HepG2 (cell line): ENCODE measurements around the gene ZBTB7A. TPM values are rescaled to one million over a fixed set of nuclear protein-coding genes. Genes with fewer than 3 reads are reported as not detected.

Experiments
- BRD4 ChIP-seq: sonication (generic); formaldehyde crosslinking; IDR thresholded peaks from 2 replicates; pipeline ENCODE4 v1.4.0; 2020; ENCODE audit warnings: missing genetic modification reagents
- DR1 ChIP-seq: sonication (generic); formaldehyde crosslinking; IDR thresholded peaks from 2 replicates; pipeline ENCODE4 v1.8.0; 2021; ENCODE audit warnings: mild to moderate bottlenecking, missing genetic modification reagents, inconsistent platforms
- EHMT2 ChIP-seq: fragments of 200-600 bp; sonication (generic); IDR thresholded peaks from 2 replicates; pipeline ENCODE4 v1.7.0; 2017; ENCODE audit warnings: antibody characterized with exemption, low read depth, low read length, borderline replicate concordance
- ETV5 ChIP-seq: IDR thresholded peaks from 2 replicates; pipeline ENCODE4 v1.6.1; 2018; ENCODE audit warnings: missing biosample characterization, missing genetic modification reagents, inconsistent platforms, borderline replicate concordance
- HBP1 ChIP-seq: IDR thresholded peaks from 2 replicates; pipeline ENCODE4 v1.6.1; 2016; ENCODE audit warnings: low read depth, control low read depth
- HMGXB3 ChIP-seq: sonication (generic); formaldehyde crosslinking; IDR thresholded peaks from 2 replicates; pipeline ENCODE4 v1.4.0; 2020; ENCODE audit warnings: missing genetic modification reagents, borderline replicate concordance
- HNRNPUL1 ChIP-seq: fragments of 200-400 bp; formaldehyde crosslinking; IDR thresholded peaks from 2 replicates; pipeline ENCODE4 v1.6.1; 2017; ENCODE audit warnings: low read depth, mild to moderate bottlenecking, low read length, moderate library complexity
- MTA1 ChIP-seq: sonication (generic); formaldehyde crosslinking; IDR thresholded peaks from 2 replicates; pipeline ENCODE4 v1.4.0; 2020; ENCODE audit warnings: missing genetic modification reagents, mild to moderate bottlenecking, borderline replicate concordance
- MXD1 ChIP-seq: sonication (generic); formaldehyde crosslinking; IDR thresholded peaks from 2 replicates; pipeline ENCODE4 v1.4.0; 2020; ENCODE audit warnings: mild to moderate bottlenecking, missing genetic modification reagents
- NR2F1 ChIP-seq, 2 experiments: fragments of 450-650 bp in 1 of 2; formaldehyde crosslinking in 1 of 2; IDR thresholded peaks; 2 replicates each; pipeline versions ENCODE4 v1.5.0 to v1.6.1; 2016 to 2020; ENCODE audit warnings: mild to moderate bottlenecking in 1 of 2, missing compliant biosample characterization in 1 of 2, missing genetic modification reagents in 1 of 2, moderate library complexity in 1 of 2
- PHF8 ChIP-seq: sonication (generic); formaldehyde crosslinking; IDR thresholded peaks from 2 replicates; pipeline ENCODE4 v1.5.0; 2020; ENCODE audit warnings: missing genetic modification reagents
- SMYD3 ChIP-seq: sonication (generic); formaldehyde crosslinking; IDR thresholded peaks from 2 replicates; pipeline ENCODE4 v1.8.1; 2023; ENCODE audit warnings: mild to moderate bottlenecking, missing genetic modification reagents
- SRF ChIP-seq: IDR thresholded peaks from 2 replicates; pipeline ENCODE4 v1.6.1; 2011; ENCODE audit warnings: mild to moderate bottlenecking, low read depth, low read length, moderate library complexity
- TBX3 ChIP-seq: fragments of 450-650 bp; IDR thresholded peaks from 2 replicates; pipeline ENCODE4 v1.6.1; 2017; ENCODE audit warnings: antibody characterized with exemption, mild to moderate bottlenecking, inconsistent platforms, borderline replicate concordance
- TCF7L2 ChIP-seq: IDR thresholded peaks from 2 replicates; pipeline ENCODE4 v1.6.1; 2011; ENCODE audit warnings: mild to moderate bottlenecking, low read depth, low read length, moderate library complexity
- ZBTB8A ChIP-seq: sonication (generic); formaldehyde crosslinking; IDR thresholded peaks from 2 replicates; pipeline ENCODE4 v1.4.0; 2020; ENCODE audit warnings: mild to moderate bottlenecking, low read depth, missing genetic modification reagents, borderline replicate concordance
- ZNF17 ChIP-seq: sonication (generic); formaldehyde crosslinking; IDR thresholded peaks from 2 replicates; pipeline ENCODE4 v1.5.0; 2020; ENCODE audit warnings: mild to moderate bottlenecking, missing genetic modification reagents
- ZNF225 ChIP-seq: sonication (generic); formaldehyde crosslinking; IDR thresholded peaks from 2 replicates; pipeline ENCODE4 v1.4.0; 2020; ENCODE audit warnings: mild to moderate bottlenecking, missing genetic modification reagents
- ZNF460 ChIP-seq: sonication (generic); formaldehyde crosslinking; IDR thresholded peaks from 2 replicates; pipeline ENCODE4 v1.5.1; 2020; ENCODE audit warnings: missing genetic modification reagents, mild to moderate bottlenecking, borderline replicate concordance
- ZNF747 ChIP-seq: sonication (generic); formaldehyde crosslinking; IDR thresholded peaks from 2 replicates; pipeline ENCODE4 v1.8.1; 2023; ENCODE audit warnings: missing genetic modification reagents, mild to moderate bottlenecking, borderline replicate concordance
- ZNF770 ChIP-seq: sonication (generic); formaldehyde crosslinking; IDR thresholded peaks from 2 replicates; pipeline ENCODE4 v1.5.0; 2020; ENCODE audit warnings: mild to moderate bottlenecking, missing genetic modification reagents
- polyA plus RNA-seq, 8 experiments: library from polyadenylated mRNA; depleted of rRNA in 3 of 8; stranded (reverse) in 7 of 8; unstranded in 1 of 8; fragments of >200 nt; fragmentation: Illumina TruSeq in 4 of 8; extraction: Trizol in 4 of 8; gene quantifications; 2 replicates each; pipeline versions ENCODE4 v1.2.1 to v1.2.3, GENCODE V29; 2011 to 2016; ENCODE audit warnings: low read depth in 4 of 8, missing spikeins in 1 of 8, mixed read lengths in 1 of 8; ENCODE audit not compliant: insufficient read depth in 1 of 8
- total RNA-seq, 5 experiments: library from RNA; depleted of rRNA; stranded (reverse); fragments of >200 nt; fragmentation: Illumina TruSeq; extraction: Trizol; gene quantifications; 2 replicates each; pipeline ENCODE4 v1.2.3, GENCODE V29; 2016; ENCODE audit warnings: low read depth in 1 of 5

ZBTB7A gene
- total and polyA plus RNA-seq, 2 of the 13 experiments (the other 11 are each of a cell fraction or from before 2014, with no cell fraction given): 3.6 to 4.0 TPM

GRCh38 chr19:4064496-4065260 lies 2.0 kb downstream of the ZBTB7A start (continued):
- TF ChIP-seq ZNF460 (CRISPR knock-in tag) (no peak), HMGXB3 (no peak), SRF (no peak), HBP1 (CRISPR knock-in tag) (no peak), HNRNPUL1 (no peak), ZBTB8A (CRISPR knock-in tag) (no peak), PHF8 (CRISPR knock-in tag) (peak; percentile 34), ZNF225 (0 out of 2 replicates have a peak, but pooled peaks have one; percentile 30), TCF7L2 (no peak), ZNF17 (CRISPR knock-in tag) (no peak), DR1 (CRISPR knock-in tag) (no peak), ZNF770 (no peak), MTA1 (peak; percentile 31; the same call in 1 of the 2 replicates), ZNF747 (CRISPR knock-in tag) (no peak), ETV5 (CRISPR knock-in tag) (no peak), TBX3 (no peak), BRD4 (CRISPR knock-in tag) (no peak; the same call in 1 of the 2 replicates), SMYD3 (CRISPR knock-in tag) (no peak), MXD1 (CRISPR knock-in tag) (peak; percentile 35; the same call in 1 of the 2 replicates), NR2F1 (CRISPR knock-in tag; IDR thresholded peaks at IDR 0.05) (no peak), EHMT2 (no peak)
